Prostate gland (tissue), 2 donors: Measurements from ENCODE around the gene SNX21.

Experiments
- CTCF ChIP-seq, 4 experiments: fragments of 200-600 bp in 2 of 4; fragments of 450-650 bp in 2 of 4; sonication (generic) in 2 of 4; IDR thresholded peaks; 1 replicate in 3 of 4; 2 replicates in 1 of 4; pipeline ENCODE4 v1.5.1; 2016 to 2019; ENCODE audit warnings: antibody characterized with exemption in 4 of 4, mild to moderate bottlenecking in 2 of 4, moderate library complexity in 2 of 4
- POLR2A ChIP-seq: fragments of 450-650 bp; IDR thresholded peaks from one replicate; pipeline ENCODE4 v1.6.1; 2016; ENCODE audit warnings: antibody characterized with exemption, mild to moderate bottlenecking
- POLR2AphosphoS5 ChIP-seq: sonication (generic); formaldehyde crosslinking; IDR thresholded peaks from one replicate; pipeline ENCODE4 v1.6.1; 2017; ENCODE audit warnings: antibody characterized with exemption

GRCh38 chr20:45851501-45851900, 17.9 kb downstream of the SNX21 start:
- TF ChIP-seq POLR2AphosphoS5 (no peak), CTCF (IDR thresholded peaks at IDR 0.05) (no peak), POLR2A (no peak)
